SK-N-SH (cell line): ENCODE results near the gene ZNF804B. TPM values are rescaled to one million over a fixed set of nuclear protein-coding genes. Genes with fewer than 3 reads are reported as not detected.

Experiments
- CTCF ChIA-PET: fragments of 300-600, 350-600 bp; formaldehyde crosslinking; extraction: SDS; loops from one replicate; lab custom pipeline; 2021; lab: Yijun Ruan, JAX
- POLR2A ChIA-PET: fragments of 350-600 bp; sonication (Branson Sonifier 250); formaldehyde crosslinking; extraction: SDS; loops from one replicate; lab custom pipeline; 2020; ENCODE audit warnings: antibody characterized with exemption, inconsistent platforms; lab: Yijun Ruan, JAX
- DNase-seq: peaks from one replicate; pipeline ENCODE4 v3.0.0; 2012
- H2AFZ ChIP-seq: fragments of 200-600 bp; sonication (generic); 2 replicates; pipeline ENCODE4 v1.8.1; 2016; ENCODE audit warnings: antibody characterized with exemption, mild to moderate bottlenecking, low read depth
- H3F3A ChIP-seq: fragments of 200-600 bp; sonication (generic); replicated peaks from 2 replicates; pipeline ENCODE3; 2016; ENCODE audit warnings: antibody characterized with exemption, mild to moderate bottlenecking; ENCODE audit not compliant: insufficient read depth
- H3K27ac ChIP-seq, 2 experiments: fragments of 200-500 bp in 1 of 2; fragments of 200-600 bp in 1 of 2; sonication (Bioruptor generic) in 1 of 2; sonication (generic), shearing (Covaris generic) in 1 of 2; 2 replicates each; pipeline versions ENCODE4 v1.5.1 to v1.6.1; 2014 to 2016; ENCODE audit warnings: low read depth in 2 of 2, inconsistent platforms in 1 of 2, low read length in 1 of 2, mild to moderate bottlenecking in 1 of 2, mixed read lengths in 1 of 2
- H3K27me3 ChIP-seq: fragments of 200-600 bp; sonication (generic), shearing (Covaris generic); 2 replicates; pipeline ENCODE4 v1.6.1; 2016; ENCODE audit warnings: mixed run types; ENCODE audit not compliant: insufficient read depth
- H3K36me3 ChIP-seq, 2 experiments: fragments of 200-500 bp in 1 of 2; fragments of 200-600 bp in 1 of 2; sonication (Bioruptor generic) in 1 of 2; sonication (generic) in 1 of 2; replicated peaks in 1 of 2; 2 replicates each; pipeline versions ENCODE3 to v1.5.1; 2014 to 2016; ENCODE audit warnings: low read length in 1 of 2, mild to moderate bottlenecking in 1 of 2; ENCODE audit not compliant: insufficient read depth in 2 of 2, control insufficient read depth in 1 of 2
- H3K4me1 ChIP-seq, 2 experiments: fragments of 200-500 bp in 1 of 2; fragments of 200-600 bp in 1 of 2; sonication (Bioruptor generic) in 1 of 2; sonication (generic), shearing (Covaris generic) in 1 of 2; 2 replicates each; pipeline versions ENCODE4 v1.5.1 to v1.6.1; 2014 to 2016; ENCODE audit warnings: low read depth in 1 of 2, low read length in 1 of 2, mixed run types in 1 of 2; ENCODE audit not compliant: insufficient read depth in 2 of 2, control insufficient read depth in 1 of 2
- H3K4me2 ChIP-seq: fragments of 200-600 bp; sonication (generic), shearing (Covaris generic); 2 replicates; pipeline ENCODE4 v1.6.1; 2017; ENCODE audit warnings: mixed run types
- H3K4me3 ChIP-seq, 2 experiments: fragments of 200-500 bp in 1 of 2; fragments of 200-600 bp in 1 of 2; sonication (Bioruptor generic) in 1 of 2; sonication (generic), shearing (Covaris generic) in 1 of 2; 2 replicates each; pipeline versions ENCODE4 v1.5.1 to v1.8.1; 2014 to 2016; ENCODE audit warnings: low read depth in 2 of 2, inconsistent platforms in 1 of 2, low read length in 1 of 2, mild to moderate bottlenecking in 1 of 2, mixed read lengths in 1 of 2, moderate library complexity in 1 of 2
- H3K79me2 ChIP-seq: fragments of 200-600 bp; sonication (generic); 2 replicates; pipeline ENCODE4 v1.8.1; 2017; ENCODE audit warnings: mild to moderate bottlenecking; ENCODE audit not compliant: insufficient read depth
- H3K9ac ChIP-seq: fragments of 200-600 bp; sonication (generic); 2 replicates; pipeline ENCODE4 v1.6.1; 2017; ENCODE audit warnings: mixed run types
- H3K9me2 ChIP-seq: fragments of 200-600 bp; sonication (generic); 2 replicates; pipeline ENCODE4 v1.6.1; 2017; ENCODE audit warnings: mixed run types
- H3K9me3 ChIP-seq: fragments of 200-600 bp; sonication (generic); 2 replicates; pipeline ENCODE4 v1.6.1; 2017; ENCODE audit warnings: mixed run types, mild to moderate bottlenecking, moderate library complexity
- H4K20me1 ChIP-seq: fragments of 200-600 bp; sonication (generic); 2 replicates; pipeline ENCODE4 v1.6.1; 2017; ENCODE audit warnings: mild to moderate bottlenecking, mixed run types; ENCODE audit not compliant: insufficient read depth
- CHD2 ChIP-seq: fragments of 150-350 bp; IDR thresholded peaks from 2 replicates; pipeline ENCODE4 v1.6.1; 2018; ENCODE audit warnings: low read length; ENCODE audit not compliant: partially characterized antibody
- EP300 ChIP-seq, 2 experiments: IDR thresholded peaks; 2 replicates each; pipeline versions ENCODE4 v1.4.0 to v1.6.1; 2012; ENCODE audit warnings: borderline replicate concordance in 1 of 2, low read depth in 1 of 2, low read length in 1 of 2
- FOSL2 ChIP-seq: IDR thresholded peaks from 2 replicates; pipeline ENCODE4 v1.4.0; 2012; ENCODE audit warnings: low read depth, mild to moderate bottlenecking, moderate library complexity, borderline replicate concordance
- FOXJ3 ChIP-seq: sonication (generic); formaldehyde crosslinking; IDR thresholded peaks from 2 replicates; pipeline ENCODE4 v1.5.1; 2020; ENCODE audit warnings: mild to moderate bottlenecking, missing genetic modification reagents
- JUND ChIP-seq: IDR thresholded peaks from 2 replicates; pipeline ENCODE4 v1.4.0; 2012
- MXI1 ChIP-seq: IDR thresholded peaks from 2 replicates; pipeline ENCODE4 v1.6.1; 2012; ENCODE audit warnings: mild to moderate bottlenecking, low read depth, low read length, improper control_type of control experiment
- NRF1 ChIP-seq: IDR thresholded peaks from 2 replicates; pipeline ENCODE4 v1.6.1; 2012; ENCODE audit warnings: low read depth, mild to moderate bottlenecking, low read length
- POLR2AphosphoS5 ChIP-seq: IDR thresholded peaks from 2 replicates; pipeline ENCODE4 v1.6.1; 2012; ENCODE audit warnings: low read depth, low read length
- RAD21 ChIP-seq: IDR thresholded peaks from 2 replicates; pipeline ENCODE4 v1.6.1; 2012; ENCODE audit warnings: mild to moderate bottlenecking, low read length
- RCOR1 ChIP-seq: fragments of 150-350 bp; IDR thresholded peaks from 2 replicates; pipeline ENCODE4 v1.6.1; 2017; ENCODE audit warnings: antibody characterized with exemption, low read length
- RFX5 ChIP-seq: IDR thresholded peaks from 2 replicates; pipeline ENCODE4 v1.6.1; 2012; ENCODE audit warnings: mild to moderate bottlenecking, improper control_type of control experiment, low read length
- RXRA ChIP-seq: IDR thresholded peaks from 2 replicates; pipeline ENCODE4 v1.4.0; 2012; ENCODE audit warnings: low read depth, mild to moderate bottlenecking, borderline replicate concordance
- TCF12 ChIP-seq: IDR thresholded peaks from 2 replicates; pipeline ENCODE4 v1.4.0; 2012
- TEAD4 ChIP-seq: IDR thresholded peaks from 2 replicates; pipeline ENCODE4 v1.4.0; 2012; ENCODE audit warnings: mild to moderate bottlenecking, borderline replicate concordance; ENCODE audit not compliant: insufficient read depth
- WGBS: methylation state at CpG from one replicate; pipeline ENCODE4 v1.1.6; 2017; ENCODE audit warnings: low lambda C conversion rate; 5-methylcytosine and 5-hydroxymethylcytosine counted together
- polyA plus RNA-seq, 3 experiments: library from polyadenylated mRNA; depleted of rRNA; stranded (reverse); fragments of >200 nt; gene quantifications; 2 replicates each; pipeline ENCODE4 v1.2.3, GENCODE V29; 2012
- TF ChIP-seq, protein P1 (sequence below): IDR thresholded peaks from 2 replicates; pipeline ENCODE4 v1.4.0; 2012; ENCODE audit warnings: low read depth
- TF ChIP-seq, protein P2 (sequence below): IDR thresholded peaks from 2 replicates; pipeline ENCODE4 v1.4.0; 2012; ENCODE audit warnings: low read depth, borderline replicate concordance
- TF ChIP-seq, protein P3 (sequence below): fragments of 150-350 bp; IDR thresholded peaks from 2 replicates; pipeline ENCODE4 v1.6.1; 2017; ENCODE audit warnings: antibody characterized with exemption, low read length, low read depth, borderline replicate concordance
- TF ChIP-seq, protein P4 (sequence below): IDR thresholded peaks from 2 replicates; pipeline ENCODE4 v1.4.0; 2012; ENCODE audit warnings: low read depth, borderline replicate concordance
- TF ChIP-seq, protein P5 (sequence below): IDR thresholded peaks from 2 replicates; pipeline ENCODE4 v1.6.1; 2012; ENCODE audit warnings: mild to moderate bottlenecking, low read depth, low read length, moderate library complexity

The ZNF804B gene
- polyA plus RNA-seq, 1 of the 3 experiments (the other 2 are of a cell fraction), result not detected

DNA sequence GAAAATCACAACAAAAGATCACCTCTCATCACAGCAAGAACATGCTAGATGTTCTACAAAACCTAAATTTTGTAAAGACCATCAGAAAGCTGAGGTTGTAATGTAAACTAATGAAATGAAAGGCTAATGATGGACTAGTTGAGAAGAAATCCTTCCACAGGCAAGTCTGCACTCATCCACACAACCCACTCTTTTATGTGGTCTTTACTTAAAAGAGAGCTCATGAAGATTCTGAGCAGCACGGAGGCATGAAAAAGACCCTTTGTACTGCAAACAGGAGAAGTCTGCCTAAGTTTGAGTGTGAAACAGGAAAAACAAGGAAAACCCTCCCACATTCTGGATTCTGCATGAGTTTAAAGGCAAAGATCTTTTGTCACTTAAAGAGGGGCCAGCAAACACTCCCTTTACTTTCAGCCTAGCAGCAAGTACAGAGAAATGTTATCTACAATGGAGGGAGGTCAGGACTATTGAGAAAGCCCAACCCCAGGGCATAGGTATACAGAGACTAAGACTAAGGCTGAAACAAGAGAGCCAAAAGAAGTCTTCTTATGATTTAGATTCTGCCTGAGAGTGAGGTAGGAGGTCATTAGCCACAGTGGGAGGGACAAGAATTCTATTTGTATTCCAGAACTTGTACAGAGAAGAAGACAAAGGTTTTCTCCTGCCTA is 557.2 kb downstream of the ZNF804B start:
- H3K9ac ChIP-seq, result no peak overlapping the region
- no peaks in the 10 kb centered on the region for H3K79me2 ChIP-seq
- H3K4me3 ChIP-seq, result no peak overlapping the region
- H3K9me2 ChIP-seq, result no peaks in the 10 kb centered on the region
- H3K36me3 ChIP-seq, result no peaks in the 10 kb centered on the region
- no peak overlapping the region for H3K27ac ChIP-seq
- TF ChIP-seq CHD2, result no peak
- TF ChIP-seq FOSL2, result no peak
- TF ChIP-seq NRF1, result no peak
- no peak for TF ChIP-seq JUND
- no peak for TF ChIP-seq POLR2AphosphoS5
- TF ChIP-seq MXI1, result no peak
- TF ChIP-seq, protein P1, sequence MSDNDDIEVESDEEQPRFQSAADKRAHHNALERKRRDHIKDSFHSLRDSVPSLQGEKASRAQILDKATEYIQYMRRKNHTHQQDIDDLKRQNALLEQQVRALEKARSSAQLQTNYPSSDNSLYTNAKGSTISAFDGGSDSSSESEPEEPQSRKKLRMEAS, result no peak
- TF ChIP-seq RAD21, result no peak
- TF ChIP-seq EP300 (IDR thresholded peaks at IDR 0.05; ENCODE audit: borderline replicate concordance in 1 of 2, low read depth in 1 of 2, low read length in 1 of 2), result no peak
- no peak for TF ChIP-seq RCOR1
- TF ChIP-seq TCF12, result no peak
- TF ChIP-seq, protein P2, sequence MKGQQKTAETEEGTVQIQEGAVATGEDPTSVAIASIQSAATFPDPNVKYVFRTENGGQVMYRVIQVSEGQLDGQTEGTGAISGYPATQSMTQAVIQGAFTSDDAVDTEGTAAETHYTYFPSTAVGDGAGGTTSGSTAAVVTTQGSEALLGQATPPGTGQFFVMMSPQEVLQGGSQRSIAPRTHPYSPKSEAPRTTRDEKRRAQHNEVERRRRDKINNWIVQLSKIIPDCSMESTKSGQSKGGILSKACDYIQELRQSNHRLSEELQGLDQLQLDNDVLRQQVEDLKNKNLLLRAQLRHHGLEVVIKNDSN, result no peak
- TF ChIP-seq RFX5, result no peak
- TF ChIP-seq, protein P3, sequence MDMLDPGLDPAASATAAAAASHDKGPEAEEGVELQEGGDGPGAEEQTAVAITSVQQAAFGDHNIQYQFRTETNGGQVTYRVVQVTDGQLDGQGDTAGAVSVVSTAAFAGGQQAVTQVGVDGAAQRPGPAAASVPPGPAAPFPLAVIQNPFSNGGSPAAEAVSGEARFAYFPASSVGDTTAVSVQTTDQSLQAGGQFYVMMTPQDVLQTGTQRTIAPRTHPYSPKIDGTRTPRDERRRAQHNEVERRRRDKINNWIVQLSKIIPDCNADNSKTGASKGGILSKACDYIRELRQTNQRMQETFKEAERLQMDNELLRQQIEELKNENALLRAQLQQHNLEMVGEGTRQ, result no peak
- no peak for TF ChIP-seq RXRA
- TF ChIP-seq, protein P4, sequence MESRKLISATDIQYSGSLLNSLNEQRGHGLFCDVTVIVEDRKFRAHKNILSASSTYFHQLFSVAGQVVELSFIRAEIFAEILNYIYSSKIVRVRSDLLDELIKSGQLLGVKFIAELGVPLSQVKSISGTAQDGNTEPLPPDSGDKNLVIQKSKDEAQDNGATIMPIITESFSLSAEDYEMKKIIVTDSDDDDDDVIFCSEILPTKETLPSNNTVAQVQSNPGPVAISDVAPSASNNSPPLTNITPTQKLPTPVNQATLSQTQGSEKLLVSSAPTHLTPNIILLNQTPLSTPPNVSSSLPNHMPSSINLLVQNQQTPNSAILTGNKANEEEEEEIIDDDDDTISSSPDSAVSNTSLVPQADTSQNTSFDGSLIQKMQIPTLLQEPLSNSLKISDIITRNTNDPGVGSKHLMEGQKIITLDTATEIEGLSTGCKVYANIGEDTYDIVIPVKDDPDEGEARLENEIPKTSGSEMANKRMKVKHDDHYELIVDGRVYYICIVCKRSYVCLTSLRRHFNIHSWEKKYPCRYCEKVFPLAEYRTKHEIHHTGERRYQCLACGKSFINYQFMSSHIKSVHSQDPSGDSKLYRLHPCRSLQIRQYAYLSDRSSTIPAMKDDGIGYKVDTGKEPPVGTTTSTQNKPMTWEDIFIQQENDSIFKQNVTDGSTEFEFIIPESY, result no peak
- TF ChIP-seq, protein P5, sequence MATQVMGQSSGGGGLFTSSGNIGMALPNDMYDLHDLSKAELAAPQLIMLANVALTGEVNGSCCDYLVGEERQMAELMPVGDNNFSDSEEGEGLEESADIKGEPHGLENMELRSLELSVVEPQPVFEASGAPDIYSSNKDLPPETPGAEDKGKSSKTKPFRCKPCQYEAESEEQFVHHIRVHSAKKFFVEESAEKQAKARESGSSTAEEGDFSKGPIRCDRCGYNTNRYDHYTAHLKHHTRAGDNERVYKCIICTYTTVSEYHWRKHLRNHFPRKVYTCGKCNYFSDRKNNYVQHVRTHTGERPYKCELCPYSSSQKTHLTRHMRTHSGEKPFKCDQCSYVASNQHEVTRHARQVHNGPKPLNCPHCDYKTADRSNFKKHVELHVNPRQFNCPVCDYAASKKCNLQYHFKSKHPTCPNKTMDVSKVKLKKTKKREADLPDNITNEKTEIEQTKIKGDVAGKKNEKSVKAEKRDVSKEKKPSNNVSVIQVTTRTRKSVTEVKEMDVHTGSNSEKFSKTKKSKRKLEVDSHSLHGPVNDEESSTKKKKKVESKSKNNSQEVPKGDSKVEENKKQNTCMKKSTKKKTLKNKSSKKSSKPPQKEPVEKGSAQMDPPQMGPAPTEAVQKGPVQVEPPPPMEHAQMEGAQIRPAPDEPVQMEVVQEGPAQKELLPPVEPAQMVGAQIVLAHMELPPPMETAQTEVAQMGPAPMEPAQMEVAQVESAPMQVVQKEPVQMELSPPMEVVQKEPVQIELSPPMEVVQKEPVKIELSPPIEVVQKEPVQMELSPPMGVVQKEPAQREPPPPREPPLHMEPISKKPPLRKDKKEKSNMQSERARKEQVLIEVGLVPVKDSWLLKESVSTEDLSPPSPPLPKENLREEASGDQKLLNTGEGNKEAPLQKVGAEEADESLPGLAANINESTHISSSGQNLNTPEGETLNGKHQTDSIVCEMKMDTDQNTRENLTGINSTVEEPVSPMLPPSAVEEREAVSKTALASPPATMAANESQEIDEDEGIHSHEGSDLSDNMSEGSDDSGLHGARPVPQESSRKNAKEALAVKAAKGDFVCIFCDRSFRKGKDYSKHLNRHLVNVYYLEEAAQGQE, result no peak
- TF ChIP-seq FOXJ3 (CRISPR knock-in tag), result no peak
- no peak for TF ChIP-seq TEAD4
- 0 out of 2 replicates have a peak, but pooled peaks cover 4% of the 10 kb centered on the region for H3K9me3 ChIP-seq
- no peaks in the 10 kb centered on the region for H3F3A ChIP-seq
- ChIA-PET POLR2A (no interaction called here), CTCF (no interaction called here)
- H4K20me1 ChIP-seq, result no peaks in the 10 kb centered on the region
- H3K4me2 ChIP-seq, result no peak overlapping the region
- no peaks in the 10 kb centered on the region for H3K27me3 ChIP-seq
- peaks cover 0 to 9% of the 10 kb centered on the region in 2 experiments; a peak in 2 of 4 replicates for H3K4me1 ChIP-seq
- WGBS, result 10% methylated on average over 1 of the region's 1 CpG
- no peak overlapping the region for H2AFZ ChIP-seq
- no peak for DNase-seq
